Measurements from ENCODE around the gene TMEM164.

TMEM164 gene

DNA sequence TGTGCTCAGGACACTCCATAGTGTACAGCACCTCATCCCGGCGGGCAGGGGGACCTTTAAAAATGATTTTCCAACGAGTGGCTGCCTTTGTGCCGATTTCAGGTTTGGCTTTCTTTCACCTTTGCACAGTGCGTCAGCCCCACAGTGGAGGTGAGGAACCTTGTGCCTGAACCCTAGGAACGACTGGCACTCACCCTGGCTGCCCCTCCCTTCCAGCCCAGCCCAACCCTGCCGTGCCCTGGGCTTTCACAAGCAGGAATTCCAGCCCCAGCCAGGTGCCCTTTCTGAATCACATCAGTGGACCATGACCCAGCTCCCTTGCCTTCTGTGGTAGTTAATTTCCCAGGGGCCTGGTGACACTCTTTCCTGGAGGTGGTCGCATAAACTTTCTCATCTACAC is 1.3 kb downstream of the TMEM164 start:
- no peak for DNase-seq

DNA sequence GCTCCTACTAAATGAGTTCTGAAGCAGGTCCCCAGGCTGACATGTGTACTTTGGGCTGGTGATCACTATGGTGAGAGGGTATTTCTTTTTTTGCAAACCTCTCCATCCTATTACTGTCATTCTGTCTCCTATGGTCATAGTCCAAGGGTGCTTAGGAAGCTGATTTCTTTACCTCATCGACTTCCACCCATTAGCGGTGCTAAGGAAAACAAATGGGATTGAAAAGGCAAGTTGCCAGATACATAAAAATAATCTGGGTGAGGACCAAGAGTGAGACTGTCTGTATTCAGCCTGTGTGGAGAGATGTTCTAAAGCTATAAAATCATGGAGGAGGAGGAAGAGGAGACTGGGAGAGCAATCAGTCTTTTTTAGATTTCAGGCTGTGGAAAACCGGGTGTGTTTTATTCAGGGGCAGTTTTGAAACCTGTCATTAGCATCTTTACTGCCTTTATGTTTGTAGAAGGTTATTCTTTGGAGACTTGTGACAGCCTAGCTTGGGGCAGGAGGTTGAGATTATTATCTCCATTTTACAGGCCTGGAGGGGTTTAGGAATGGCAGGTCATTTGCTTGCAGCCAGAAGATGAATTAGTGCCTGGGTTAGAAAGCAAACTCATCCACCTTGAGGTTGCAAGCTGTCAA is 1.9 kb downstream of the TMEM164 start:
- no peak for DNase-seq

DNA sequence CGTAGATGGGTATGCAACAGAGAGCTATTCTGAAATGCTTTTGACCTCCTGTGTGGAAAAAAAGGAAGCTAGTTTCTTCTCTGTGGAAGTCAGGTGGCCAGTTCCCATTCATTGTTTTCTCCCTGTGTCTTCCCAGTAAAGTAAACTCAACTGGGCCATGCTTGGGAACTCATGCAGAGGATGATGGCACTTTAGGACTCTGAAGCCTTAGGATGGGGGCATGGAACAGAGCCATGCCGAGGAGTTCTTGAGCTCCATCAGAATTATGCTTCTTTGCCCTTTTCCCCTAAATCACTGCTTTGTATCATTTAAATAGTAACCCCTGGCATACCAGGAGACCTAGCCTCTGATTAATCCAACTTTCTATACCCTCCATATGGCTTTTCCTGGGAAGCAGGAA is 3.2 kb downstream of the TMEM164 start:
- DNase-seq: no peak

DNA sequence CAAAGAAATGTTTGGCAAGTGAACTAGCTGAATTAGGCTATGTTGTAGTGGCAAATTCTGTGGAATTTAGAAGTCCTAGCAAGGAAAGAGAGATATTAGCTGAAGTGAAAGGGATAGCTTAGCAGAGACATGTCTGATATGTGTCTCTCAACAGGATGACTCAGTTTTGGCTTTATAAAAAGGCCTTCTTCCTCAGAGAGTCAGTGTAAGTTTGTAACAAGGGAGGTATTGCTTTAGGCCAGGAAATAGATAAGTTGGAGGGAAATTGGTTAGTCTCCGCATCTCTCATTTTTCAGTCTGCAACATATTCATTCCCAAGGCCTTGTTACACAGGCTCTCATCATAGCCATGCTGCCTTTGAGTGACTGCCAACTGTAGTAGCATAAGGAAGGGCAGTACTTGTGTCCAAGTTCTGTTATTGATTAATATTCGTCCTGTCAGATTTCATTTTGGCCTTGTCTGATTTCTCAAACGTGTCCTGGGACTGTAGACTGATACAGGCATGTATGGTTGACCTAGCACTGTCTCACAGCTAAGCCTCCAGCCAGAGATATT is 4.0 kb downstream of the TMEM164 start:
- DNase-seq: no peak

DNA sequence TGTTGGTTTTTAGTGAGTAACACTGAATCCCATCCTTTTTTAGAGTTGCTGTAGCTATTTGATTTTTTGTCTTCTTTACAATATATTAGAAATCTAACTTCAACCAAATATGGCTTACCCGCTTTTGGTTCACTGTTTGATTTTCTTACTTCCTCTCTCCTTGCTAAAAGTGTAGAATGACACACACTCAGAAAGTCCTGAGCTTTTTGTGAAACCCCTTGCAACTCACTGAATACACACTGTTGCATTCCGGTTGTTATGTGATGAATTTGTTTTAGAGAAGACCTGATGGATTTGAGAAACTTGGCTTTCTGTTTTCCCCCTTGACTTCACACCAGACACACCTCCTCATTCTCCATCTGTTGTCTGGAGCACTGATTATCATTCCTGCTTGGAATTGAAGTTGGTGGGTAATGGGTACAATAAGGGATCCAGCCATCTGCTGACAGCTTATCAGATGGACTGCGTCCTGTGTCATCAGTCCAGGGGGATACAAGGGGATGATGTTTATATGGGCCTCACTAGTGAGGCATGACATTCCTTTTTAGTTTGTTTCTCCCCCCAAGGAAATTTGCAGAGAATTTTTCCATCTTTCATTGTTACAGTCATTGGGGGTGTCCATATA is 5.2 kb downstream of the TMEM164 start:
- no peak for DNase-seq

DNA sequence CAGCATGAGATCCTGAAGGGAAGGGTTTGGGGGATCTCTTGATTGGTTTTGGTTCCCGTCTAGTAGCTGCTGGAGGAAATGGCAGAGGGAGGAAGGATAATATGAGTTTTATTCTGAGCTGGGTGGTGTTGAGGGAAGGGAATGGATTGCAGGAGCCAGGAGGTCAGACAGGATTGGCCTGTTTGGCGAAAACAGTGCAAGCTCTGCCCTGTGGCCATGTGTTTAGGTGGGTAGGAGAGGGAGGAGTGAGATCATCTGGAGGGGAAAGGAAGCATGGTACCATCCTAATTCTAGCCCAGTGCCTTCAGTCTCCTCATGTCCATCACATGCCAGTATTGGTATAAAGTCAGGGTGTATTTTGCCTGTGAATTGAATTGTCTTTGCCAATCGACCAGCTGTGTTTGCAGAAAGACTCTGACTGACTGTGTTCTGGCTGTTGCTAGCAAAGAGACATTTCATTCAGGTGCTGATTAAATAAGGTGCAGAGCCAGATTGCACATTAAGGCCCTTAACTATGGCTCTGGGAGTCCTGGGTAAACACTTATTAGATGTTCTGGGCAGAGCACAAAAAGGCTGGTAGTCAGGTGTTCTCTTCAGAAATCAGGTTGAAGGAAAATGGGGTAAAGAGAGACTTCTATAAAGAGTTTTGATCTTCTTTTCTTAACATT is 10.0 kb downstream of the TMEM164 start:
- no peak for DNase-seq

DNA sequence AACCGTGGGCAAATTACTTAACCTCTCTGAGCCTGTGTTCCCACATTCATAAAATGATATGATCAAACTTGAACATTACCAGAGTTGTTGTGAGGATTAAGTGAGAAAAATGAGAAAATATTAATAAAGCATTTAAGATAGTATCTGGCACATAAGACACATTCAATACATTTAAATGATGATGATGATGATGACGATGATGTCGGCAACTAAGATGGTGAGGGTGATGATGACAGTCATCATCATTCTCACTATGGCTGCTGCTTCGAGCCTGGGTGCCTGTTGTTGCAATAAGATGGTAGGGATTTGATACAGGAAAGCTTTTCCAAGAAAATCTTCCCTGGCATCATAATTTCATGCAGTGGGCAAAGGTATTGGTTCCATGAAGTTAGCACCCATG is 11.1 kb downstream of the TMEM164 start:
- DNase-seq: no peak

DNA sequence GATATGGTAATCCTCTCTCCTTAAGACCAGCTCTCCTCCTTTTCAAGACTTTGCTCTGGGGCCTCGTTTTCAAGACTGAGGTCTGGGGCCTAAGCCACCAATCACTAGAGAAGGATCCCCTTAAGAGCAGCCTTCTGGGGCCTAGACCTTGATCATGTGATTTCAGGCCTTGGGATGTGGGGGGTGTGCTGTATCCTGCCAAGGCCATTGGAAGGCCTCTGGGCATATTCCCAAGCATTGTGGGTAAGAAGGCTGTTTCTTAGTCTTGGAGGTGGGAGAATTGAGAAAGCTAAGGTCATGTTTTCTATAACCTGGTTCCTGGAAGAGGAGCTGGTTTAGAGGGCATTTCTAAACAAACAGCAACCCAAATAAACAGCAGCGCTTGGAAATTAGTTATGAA is 12.1 kb downstream of the TMEM164 start:
- DNase-seq: no peak

DNA sequence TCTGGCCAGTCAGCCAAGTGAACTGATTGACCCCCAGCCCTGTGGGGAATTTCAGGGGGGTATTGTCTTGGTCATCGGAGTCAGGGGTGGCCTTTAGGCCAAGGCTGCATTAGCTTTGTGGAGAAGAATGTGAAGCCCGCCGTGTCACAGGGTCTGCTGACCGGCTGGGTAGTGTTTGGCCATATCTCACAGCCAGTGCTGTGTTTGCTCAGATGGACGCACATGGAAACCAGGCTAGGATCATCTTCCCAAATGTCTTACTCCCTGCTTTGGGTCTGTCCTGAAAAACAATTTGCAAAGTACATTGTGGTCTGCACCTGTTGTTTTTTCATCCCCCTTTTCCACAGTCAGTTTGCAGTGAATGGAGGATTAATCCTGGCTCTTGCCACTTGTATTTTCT is 13.0 kb downstream of the TMEM164 start:
- DNase-seq: no peak

DNA sequence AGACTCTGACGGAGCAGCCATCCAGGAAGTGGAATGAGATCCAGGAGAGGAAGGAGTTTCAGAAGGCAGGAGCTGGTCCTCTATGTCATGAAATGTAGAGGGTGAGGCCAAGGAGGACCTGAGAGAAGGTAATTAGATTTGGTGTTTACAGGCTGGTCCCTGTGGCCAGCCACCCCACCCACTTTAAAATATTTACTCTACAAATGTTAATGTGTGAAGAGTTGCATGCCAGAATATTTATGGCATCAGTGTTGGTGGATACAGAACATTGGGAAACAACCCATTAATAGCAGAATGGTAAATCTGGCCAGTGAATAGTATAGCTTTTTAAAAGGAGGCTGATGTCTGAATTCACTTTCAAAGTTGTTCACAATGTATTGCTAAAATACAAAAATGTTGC is 17.6 kb downstream of the TMEM164 start:
- DNase-seq: no peak

DNA sequence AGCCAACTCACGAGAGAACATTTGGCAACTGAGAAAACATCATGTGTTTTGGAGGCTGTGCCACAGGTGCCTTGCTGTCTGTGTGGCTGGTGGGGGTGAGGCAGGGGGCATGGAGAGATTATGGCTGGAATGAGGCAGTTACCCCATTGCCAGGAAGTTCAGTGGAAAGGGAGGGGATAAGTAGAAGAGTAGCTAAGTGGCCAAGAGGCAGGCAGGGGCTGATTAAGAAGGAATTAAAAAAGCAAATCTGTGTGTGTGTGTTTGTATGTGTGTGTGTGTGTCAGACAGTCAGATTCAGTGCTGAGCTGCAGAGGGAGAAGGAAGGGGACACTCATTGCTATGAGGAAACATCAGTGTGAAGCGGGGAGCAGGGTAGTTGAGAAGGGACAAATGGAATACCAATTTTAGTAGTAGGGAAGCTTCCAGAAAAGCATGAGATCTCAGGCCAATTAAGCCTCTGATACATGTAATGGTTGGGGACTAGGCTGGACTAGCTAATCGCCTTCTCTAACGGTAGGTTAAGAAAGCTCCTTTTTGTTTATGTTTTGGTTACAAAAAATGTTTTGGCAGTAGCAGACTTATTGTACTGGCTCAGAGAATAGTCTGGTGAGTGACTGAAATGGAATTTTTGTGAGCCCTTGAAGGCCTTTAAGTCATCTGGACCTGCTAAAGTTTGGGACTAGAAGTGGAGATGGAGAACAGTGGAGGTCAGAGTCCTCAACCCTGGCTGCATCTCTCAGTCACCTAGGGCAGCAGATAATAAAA is 18.5 kb downstream of the TMEM164 start:
- no peak for DNase-seq

DNA sequence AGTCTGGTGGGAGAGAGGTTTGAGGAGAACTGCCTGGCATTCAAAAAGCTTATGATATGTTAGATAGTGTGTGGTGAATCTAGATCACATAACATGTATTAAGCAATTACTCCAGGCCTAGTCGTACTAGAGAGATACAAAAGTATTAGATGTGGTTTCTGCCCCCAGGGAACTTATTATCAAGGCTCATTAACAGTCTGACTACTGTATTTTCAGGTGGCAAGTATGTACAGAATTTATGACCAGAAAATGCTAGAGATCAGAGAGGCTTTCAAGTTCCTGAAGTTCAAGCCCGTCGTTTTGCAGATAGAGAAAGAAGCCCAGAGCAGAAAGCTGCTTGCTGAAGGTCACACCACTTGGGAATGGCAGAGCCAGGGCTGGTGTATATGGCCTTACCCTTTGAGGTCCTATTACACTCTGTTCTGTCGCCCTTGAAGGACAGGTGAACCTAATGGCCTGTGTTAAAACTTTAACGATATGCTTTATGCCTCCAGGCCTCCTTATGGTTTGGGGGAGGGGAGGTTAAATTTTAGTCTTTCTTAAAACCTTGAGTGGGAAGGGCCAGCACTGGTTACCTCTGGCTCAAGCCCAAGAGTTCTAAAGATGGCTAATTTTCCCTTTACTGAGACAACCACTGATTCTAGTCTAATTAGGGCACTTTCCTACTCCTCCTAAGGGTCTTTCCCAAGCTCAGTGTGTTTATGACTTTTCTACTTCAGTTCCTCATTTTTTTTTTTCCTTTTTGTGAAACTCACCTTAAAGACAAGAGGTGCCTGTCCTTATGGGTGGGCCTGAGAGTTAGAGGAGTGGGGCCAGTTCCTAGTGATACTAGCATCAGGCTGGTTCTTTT is 19.9 kb downstream of the TMEM164 start:
- no peak for DNase-seq

DNA sequence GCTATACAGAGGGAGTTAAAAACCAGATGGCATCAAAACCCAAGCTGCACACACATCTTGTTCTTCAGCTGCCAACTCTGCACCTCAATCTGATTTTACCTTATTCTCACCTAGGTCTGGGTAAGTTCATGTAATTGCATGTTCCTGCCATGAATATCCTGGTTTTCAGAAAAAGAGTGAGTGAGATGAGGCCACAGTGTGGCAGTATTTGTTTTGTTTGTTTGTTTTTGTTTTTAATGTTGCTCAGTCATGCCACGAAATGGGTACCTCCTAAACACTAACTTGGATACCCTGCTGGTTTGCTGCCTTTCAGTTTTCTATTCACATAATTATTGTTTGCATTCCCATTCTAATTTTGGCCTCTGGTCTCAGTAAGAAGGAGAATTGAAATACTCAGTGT is 22.5 kb downstream of the TMEM164 start:
- DNase-seq: no peak

DNA sequence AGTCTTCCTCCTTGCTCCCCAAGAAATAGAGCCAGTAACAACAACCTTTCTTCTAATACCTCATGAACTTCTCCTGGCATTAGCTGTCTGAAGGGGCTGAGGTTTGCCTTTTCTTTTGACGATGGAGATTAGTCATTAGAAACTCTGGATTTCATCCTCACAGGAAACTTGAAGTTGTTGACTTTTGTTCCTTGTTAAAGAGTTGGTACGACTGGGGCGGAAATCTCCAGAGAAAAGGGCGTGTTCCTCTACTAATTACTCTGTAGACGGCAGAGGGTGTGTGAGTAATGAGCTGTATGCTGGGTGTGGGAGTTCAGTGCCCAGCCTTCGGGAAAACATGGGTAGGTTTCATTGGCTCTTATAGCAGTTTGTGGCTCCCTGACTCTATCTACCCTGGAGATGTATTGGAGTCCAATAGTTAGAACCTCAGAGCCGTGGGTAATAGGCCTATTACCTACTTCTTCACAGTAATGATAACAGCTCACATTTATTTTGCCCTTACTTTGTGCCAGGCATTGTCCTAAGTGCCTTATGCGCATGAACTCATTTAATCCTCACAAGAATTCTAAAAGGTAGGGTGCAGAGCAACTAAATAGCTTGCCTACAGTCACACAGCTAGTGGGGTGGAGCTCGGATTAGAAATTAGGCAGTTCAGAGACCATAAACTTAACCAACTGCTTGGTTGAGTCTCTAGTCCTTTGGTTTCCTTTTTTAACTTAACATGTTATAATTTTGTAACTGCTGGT is 23.4 kb downstream of the TMEM164 start:
- no peak for DNase-seq

DNA sequence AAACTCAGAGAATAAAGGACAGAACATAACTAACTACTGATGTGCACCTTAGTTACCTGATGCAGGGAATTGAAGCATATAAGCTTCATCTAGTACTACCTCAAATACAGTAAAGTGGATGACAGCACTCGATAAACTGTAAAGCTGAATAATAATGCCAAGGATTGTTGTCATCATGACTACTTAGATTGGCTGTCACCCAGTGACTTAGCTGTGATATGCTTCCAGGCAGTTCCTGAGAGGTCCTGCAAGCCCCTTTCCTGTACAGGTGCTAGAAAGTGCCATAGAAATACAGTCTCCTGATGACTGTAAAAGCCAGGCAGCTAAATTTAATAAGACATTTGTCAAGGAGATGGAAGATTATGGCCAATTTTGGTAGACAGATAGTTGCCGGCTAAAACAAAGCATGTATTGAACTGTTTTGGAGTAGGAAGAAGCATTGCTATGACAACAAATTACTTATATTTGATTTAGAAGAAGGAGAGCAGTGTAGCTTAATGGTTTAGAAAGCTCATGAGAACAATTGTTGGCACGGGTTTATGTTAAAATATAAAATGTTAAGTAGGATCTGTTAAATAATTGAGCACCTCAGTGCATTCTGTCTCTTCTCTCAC is 29.7 kb downstream of the TMEM164 start:
- DNase-seq: no peak

DNA sequence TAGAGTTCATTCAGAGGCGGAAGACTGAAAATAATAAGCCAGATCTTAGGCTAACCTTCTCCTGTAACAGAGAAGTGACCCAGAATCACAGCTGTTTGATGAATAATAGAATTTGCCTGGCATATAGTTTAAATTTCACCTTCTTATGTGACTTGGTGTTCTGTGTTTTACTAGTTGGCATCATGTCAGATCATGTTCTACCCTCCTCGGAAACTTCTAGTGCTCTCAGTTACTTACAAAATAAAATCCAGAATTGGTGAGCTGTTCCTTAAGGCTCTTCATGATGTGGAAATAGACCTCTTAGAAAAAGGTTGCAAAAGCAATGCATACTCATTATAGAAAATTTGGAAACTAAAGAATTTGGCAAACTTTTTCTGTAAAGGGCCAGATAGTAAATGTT is 31.1 kb downstream of the TMEM164 start:
- no peak for DNase-seq

DNA sequence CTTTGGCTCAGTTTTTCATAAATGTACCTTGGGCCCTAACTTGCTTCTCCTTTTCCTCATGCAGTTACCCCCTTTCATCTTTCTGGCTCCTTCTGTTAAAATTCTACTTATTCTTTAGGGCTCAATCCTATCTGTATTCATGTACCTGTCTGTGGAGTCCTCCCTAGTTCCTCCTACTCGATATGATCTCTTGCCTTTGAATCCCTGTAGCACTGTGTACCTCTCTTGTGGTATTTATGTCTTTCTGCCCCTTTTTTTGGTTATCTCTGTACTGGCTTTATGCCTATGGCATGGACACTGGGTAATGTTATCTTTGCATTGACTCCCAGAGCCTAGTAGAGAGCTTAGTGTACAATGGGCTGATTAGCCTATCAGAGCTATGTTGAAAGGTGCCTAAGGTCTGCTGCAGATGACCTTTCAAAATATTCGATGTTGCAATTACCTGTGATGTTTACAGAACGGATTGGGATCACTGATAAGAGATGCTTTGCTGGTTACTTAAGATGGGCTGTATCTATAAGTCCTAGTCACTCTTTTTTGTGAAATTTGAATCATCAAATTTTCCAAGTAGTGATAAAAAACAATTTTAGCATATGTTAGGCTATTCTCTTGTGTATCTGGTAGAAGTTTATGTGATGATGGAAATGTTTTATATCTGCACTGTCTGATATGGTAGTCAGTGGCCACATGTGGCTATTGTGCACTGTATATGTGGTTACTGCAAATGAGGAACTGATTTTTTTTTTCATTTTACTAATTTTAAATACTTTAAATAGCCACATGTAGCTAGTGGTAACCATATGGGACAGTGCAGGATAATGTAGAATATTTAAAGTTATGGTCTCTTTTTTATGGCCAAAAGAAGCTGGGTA is 33.5 kb downstream of the TMEM164 start:
- DNase-seq: no peak

DNA sequence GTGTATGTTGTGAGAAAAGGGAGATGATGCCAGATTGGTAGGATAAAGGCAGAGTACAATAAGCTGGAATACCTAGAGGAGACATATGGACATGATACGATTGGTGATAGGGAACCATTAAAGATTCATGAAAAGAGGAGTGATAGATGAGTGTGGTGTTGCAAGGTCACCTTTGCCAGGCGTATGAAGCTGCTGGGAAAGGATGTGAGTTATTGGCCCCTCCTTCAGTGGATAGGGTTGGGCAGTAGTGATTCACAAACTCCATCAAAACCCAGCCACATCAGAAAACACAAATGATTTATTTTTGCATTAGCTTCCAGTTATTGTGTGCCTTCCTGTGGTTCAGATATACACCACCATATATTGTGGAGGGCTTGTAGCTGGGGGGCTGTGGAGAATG is 34.3 kb downstream of the TMEM164 start:
- DNase-seq: no peak

DNA sequence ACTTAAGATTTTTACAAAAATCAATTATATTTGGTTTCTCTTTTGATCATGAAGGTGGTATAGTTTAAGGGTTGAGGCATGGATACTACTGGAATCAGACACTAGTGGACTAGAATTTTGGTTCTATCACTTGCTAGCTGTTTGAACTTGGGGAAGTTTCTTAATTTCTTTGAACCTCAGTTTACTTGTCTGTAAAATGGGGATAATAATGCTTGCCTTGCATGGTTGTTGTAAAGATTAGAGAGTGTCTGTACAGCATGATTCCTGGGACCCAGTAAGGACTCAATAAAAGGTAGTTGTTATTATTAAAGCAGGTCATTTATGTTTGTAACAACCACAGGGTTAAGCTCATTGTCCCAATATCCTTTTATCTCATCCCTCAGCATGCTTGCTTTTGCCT is 36.0 kb downstream of the TMEM164 start:
- DNase-seq: no peak

DNA sequence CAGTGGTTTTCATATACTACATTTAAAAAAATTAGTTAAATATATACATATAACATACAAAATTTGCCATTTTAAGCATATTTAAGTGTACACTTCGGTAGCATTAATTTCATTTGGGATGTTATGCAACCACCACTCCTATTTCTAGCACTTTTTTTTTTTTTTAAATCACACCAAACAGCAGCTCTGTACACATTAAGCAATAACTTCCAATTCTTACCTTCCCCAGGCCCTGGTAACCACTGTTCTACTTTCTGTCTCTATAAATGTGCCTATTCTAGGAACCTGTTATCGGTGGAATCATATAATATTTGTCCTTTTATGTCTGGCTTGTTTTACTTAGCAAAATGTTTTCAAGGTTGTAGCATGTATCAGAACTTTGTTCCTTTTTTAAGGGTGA is 39.1 kb downstream of the TMEM164 start:
- no peak for DNase-seq

Data from activated CD4-positive, alpha-beta T cell treated with anti-CD3 and anti-CD28 coated beads for 48 hours (primary cell).